Middle frontal gyrus (tissue), 1 donor: Measurements from ENCODE around the gene PPP1R9B.

Source experiments
- DNase-seq: peaks from one replicate; pipeline ENCODE4 v3.0.0-alpha.2; 2015; ENCODE audit warnings: low spot score; ENCODE audit errors: extremely low spot score

Gene PPP1R9B

DNA sequence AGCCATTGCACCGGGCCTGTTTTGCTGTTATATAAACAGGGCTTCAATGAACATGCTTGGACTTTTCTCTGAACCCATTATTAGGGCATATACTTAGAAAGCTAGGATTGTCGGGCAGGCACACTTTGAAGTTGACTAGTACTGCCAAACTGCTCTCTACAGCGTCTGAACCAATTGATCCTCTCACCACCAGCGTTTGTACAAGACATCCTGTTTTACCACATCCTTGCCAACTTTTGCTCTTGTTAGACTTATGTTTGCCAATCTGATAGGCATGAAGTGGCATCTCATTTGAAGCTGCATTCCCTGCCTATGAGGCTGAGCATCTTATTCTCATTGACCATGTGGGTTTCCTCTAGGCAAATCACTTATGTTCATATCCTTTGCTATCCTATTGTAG is 7.4 kb upstream of the PPP1R9B start:
- no peak for DNase-seq

- no peak for DNase-seq
These were observed 4.8 kb upstream of the PPP1R9B start for GRCh38 chr17:50155115-50155819.

GRCh38 chr17:50154604-50155003 is 4.1 kb upstream of the PPP1R9B start:
- no peak for DNase-seq

GRCh38 chr17:50153650-50154575 is 3.4 kb upstream of the PPP1R9B start:
- no peak for DNase-seq

DNA sequence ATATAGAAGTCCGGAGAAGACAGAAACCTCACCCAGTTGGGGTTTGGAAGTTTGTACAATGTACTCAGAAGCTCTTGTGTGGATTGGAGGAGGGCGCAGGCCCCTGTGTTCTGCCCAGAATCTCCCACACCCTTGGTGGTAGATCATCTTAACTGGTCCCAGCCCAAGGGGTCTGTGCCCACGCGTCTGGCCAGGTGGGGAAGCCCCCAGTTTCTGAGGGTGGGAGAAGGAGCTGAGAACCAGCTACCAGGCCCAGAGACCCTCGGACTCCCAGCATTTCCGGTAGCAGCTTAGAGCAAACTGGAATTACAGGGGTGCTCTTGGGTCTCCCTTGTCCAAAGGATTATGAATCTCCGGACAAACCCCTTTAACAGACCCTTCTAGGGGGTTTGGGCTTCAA is 2.3 kb upstream of the PPP1R9B start:
- DNase-seq: no peak

GRCh38 chr17:50151937-50152547 is 1.6 kb upstream of the PPP1R9B start:
- peak; percentile 84 for DNase-seq

DNA sequence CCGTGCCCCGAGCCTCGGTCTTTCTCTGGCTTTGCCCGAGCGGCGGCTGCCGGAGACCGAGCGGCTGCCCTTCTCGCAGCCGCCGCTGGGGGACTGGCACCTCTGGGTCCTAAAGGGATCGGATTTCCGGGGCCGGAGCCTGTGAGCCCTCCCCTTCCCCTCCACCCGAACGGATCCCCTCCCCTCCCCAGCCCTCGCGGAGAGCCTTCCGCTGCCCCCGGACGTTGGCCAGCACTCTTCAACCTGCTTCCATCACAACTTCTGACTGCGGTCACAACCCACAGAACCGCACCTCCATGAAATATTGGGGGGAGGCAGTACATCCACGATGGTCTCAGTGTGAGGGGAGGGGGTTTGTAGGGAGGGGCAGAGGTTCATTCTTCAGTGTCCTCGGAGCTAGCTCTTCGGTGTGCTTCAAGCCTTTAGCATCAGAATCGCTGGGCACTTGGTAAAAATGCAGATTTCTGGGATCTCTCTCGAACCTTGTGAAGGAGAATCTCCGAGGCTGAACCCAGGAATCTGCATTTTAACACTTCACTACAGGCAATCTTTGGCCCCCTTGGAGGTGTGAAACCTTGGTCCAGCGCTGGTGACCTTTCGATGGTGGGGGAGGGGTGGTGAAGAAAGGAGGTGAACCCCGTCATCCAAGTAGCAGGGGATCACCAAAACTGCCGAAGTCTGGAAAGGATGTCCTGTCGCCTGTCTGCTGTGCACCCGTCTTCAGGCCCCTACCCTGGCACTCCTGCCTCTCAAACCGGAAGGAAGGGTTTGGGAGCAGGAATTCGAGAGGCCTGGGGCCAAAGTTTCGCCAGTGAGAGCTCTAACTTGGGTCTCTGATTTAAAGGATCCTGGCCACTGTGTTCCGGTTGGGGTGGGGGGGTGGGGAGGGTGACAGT is 812 bp upstream of the PPP1R9B start:
- DNase-seq: peak; percentile 76

GRCh38 chr17:50149417-50150353 is 792 bp downstream of the PPP1R9B start:
- DNase-seq: no peak

DNA sequence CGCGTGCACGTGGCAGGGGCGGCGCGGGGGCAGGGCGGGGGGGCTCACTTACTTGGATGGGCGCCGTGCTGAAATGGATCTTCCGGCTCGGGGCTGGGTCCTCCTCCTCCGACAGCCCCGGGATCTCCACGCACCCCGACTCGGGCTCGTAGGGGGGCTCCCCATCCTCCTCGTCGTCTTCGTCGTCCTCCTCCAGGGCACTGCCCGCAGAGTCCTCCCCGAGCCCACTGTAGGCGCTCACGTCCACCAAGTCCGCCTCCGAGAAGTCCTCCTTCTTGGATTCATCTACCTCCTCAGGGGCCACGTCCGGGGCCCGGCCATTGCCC is 1.4 kb downstream of the PPP1R9B start:
- DNase-seq: no peak

- no peak for DNase-seq
These were observed 2.0 kb downstream of the PPP1R9B start for GRCh38 chr17:50148226-50149090.

DNA sequence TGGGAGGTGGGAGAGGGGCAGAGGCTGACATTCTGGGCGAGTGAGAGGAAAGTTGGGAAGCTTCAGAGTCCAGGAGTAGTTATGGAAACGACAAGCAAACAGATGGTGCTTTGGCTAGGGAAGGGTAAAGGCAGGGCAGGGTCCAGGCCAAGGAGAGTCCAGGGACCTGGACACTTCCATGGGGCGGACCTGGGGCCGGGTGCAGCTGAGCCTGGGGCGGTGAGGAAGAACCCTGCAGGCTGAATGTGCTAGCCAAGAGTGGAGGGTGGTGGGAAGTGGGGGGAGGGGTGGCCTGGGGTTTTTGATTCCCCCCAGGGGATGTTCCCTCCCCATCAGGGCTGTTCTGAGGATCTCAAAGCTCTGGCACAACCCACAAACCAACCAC is 2.6 kb downstream of the PPP1R9B start:
- no peak for DNase-seq

GRCh38 chr17:50146927-50147665 is 3.4 kb downstream of the PPP1R9B start:
- no peak for DNase-seq

DNA sequence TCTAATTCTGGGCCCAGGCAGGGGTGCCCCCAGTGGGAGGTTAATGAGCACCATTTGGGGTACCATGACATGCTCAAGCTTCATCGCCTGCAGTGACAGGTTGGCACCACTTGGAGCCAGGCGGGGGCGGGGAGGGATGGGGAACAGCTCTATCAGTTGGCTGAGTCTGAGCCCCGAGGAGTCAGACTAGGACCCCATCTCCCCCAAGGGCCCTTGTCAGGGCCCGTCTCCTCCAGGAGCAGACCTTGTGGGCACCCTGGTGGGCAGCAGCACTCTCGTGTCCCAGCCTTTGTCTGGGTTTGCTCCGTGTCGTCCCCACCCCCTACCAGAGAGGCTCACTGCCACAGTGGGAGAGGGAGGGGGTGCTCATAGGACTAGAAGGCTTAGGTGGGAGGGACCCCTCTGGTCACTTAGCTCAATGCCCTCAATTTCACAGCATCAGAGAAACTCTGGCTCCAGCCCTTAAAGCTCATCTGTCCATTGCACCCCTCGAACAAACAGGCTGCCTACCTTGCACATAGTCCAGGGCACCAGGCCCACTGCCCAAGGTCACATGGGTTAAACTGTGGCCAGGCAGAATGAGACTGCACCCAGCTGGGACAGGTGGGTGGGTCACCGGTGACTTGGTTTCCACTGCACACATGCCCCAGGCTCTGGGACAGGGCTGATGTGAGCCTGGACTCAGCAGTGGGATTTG is 4.1 kb downstream of the PPP1R9B start:
- DNase-seq: no peak

GRCh38 chr17:50145532-50146229 is 4.8 kb downstream of the PPP1R9B start:
- no peak for DNase-seq

GRCh38 chr17:50144845-50145531 is 5.5 kb downstream of the PPP1R9B start:
- no peak for DNase-seq

- DNase-seq: no peak
These were observed 6.1 kb downstream of the PPP1R9B start for GRCh38 chr17:50144355-50144754.
